SHP77 treated with DMSO at 0.1 percent for 48 hours (cell line): ENCODE results near the gene STAT1.

Source experiments
- DNase-seq: peaks from one replicate; lab custom pipeline; 2025; lab: John Stamatoyannopoulos, UW

STAT1 gene

DNA sequence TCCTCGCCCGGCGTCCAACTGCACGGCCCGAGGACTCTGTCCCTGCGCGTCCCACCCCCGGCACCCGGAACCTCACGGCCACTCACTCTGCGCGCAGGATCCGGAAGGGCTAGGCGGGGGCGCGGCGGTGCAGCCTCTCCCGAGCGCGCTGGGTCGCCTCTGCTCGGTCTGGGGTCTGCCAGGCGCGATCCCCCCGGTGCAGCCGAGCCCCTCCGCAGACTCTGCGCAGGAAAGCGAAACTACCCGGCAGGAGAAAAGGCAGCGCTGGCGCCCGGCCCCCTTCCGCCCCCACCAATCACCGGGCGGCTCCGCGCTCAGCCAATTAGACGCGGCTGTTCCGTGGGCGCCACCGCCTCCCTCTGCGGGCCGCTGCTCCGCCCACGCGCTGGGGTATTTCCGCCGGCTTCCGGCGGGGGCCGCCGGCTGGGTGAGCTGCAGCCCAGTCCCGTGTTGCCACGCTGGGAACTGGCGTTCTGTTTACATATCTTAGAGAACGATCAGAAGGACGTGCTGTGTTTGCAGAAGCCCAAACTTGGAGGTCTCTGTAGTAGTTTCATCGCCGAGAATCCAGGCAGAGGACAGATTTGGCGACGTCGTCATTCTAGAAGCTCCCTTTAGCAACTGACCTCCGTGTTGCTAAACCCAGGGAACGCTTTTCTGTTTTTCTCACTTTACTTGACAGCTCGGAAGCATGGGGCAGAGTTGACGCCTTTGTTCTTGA is at the start of gene STAT1:
TSS of gene STAT1 (minus strand) at position 240 of the 721 bp plus-strand sequence. CDS start 4,168 bp downstream, outside the sequence.
- peak; percentile 85 for DNase-seq

DNA sequence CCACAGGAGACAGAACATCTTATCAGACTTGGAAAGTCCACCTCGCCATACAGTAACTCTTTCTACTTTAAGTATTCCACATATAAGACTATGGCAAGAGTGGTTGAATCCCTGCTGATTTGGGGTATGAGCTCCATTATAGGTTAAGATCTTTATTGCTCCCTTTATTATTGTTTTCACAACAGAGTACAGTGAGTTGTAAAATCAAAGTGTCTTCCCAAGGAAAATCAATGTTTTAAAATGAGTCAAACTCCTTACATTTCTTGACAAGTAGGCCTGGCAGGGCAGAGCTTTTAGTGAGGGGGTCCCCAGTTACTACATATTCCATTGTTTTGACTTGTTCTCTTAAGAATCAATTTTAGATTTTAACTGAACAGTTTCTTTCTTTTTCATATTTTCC is 49.6 kb upstream of the STAT1 start:
- DNase-seq, result no peak

DNA sequence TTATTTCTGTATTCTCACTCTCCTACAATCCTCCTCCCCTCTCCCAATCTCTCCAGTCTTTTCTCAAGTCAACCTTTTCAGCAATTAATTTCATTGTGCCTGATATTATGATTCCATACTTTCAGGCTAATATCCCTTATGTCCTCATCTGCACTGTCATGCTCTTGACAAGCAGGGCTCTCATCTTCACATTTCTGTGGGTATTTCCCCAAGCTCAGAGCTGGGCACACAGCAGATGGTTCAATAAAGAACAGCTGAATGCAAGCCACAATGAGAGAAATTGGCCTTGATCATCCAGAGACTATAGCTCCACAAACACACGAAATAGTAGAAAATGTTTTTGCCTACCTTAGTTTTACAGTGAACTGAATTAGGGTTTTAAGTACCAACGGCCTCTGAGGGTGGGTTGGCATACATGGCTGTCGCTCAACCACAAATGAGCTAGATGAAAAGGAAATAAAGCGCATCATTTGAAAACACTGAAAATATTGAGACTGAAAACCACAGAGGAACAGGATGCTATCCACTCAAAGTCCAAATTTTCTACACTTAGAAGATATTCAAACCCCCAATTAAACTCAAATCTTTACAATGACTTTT is 47.5 kb upstream of the STAT1 start:
- no peak for DNase-seq

DNA sequence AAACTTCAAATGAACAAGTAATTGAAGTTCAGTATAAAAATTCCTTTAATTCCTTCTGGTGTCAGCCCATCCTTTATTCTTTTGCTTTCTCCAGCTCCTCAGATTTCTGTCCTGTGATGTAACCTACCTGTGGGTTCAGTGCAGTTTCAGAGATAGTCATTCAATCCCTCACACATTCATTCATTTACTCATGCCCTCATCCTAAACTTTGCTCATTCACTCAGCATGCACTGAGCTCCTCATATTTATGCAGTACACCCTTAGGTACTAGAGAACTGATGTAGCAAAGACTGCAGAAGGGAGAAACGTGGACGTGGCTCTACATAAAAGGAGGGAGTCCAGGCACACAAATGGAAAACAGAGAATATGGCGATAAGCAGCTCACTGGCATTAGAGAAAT is 45.3 kb upstream of the STAT1 start:
- DNase-seq, result no peak

DNA sequence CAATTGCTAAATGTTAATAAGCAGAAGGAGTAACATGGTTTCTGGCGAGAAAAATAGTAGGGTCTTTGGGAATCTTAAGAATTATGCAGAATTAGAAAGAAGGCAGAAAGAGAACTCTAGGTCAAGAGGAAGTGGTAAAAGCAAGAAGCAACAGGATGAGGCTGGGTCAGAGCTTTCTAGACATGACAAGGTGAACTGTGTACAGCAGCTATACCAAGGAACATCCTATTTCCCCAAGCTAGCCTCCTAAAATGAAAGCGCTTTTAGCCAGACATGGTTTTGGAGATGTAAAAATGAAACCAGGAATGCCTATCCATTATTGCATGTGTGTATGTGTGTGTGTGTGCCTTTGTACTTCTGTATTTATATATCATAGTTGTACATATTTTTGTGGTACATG is 42.3 kb upstream of the STAT1 start:
- DNase-seq, result no peak

DNA sequence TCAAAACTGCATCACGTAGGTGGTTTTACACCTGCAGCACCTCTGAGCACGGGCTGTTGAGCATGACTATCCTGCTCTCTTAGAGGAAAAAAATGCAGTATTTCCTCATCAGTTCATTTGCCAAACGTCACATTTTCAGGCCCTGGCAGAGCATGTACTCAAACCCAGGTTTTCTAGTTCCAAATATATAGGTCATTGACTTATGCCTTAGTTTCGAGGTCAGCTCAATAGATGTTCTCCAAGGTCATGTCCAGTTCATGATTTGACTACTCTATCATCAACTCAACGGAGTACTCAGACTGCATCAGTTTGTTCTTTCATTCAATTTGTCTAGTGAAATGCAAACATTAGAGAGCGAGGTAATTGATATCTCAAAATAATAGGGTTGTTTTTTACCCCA is 39.3 kb upstream of the STAT1 start:
- no peak for DNase-seq

DNA sequence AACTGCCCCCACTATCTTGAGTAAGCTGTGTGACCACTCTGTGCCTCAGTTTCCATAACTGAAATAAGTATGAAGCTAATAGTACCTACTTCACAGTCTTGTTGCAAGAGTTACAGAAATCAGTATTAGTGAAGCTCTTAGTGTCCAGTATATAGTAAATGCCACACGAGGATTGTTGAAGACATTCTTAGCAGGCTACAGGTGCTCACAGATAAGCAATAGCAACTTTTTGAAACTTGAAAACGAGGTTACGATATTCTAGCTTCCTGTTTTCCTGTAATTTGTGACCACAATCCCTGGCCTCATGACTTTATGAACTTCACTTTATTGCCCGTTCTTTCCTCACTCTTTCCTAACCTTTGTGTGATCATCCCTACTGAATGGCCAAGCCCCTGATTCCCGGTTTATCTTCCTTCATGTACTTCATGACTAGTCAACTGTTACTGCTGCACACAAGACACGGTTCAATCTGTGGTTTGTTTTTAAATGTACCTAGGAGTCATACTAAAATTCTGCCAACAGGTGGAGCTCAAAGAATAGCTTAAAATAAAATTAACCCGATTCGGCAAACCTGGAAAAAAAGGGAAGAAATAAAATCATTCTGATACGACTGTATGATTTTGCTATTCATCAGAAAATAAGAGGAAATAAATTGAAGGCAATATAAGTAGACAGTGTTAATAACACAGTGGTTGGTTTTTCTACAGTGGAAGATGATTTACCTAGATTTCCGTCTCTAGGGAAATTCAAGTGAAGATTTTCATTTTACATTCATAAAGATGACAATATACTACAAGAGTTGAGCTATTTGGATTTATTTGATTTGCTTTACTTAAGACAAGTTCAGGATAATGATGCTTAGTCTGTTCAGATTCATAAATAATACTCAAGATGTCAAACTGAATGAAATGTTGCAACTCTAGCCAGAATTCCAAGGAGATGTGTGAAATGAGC is 38.1 kb upstream of the STAT1 start:
- DNase-seq, result no peak

DNA sequence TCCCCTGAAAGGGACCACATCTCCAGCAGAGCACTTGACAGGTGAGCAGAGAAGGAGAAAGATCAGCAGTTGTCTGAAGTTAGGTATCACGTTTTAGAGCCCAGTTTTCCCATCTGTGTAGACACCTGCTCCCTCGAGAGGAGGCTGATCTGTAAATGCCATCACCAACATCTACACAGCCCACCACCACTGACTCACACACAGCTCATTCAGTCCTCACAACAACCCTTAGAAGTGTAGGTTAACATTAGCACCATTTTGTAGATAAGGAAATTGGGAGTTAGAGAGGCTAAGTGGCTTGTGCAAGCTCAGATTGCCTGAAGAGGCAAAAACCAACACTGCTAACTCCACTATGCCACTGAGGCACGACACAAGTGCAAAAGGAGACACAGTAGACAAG is 37.2 kb upstream of the STAT1 start:
- no peak for DNase-seq

DNA sequence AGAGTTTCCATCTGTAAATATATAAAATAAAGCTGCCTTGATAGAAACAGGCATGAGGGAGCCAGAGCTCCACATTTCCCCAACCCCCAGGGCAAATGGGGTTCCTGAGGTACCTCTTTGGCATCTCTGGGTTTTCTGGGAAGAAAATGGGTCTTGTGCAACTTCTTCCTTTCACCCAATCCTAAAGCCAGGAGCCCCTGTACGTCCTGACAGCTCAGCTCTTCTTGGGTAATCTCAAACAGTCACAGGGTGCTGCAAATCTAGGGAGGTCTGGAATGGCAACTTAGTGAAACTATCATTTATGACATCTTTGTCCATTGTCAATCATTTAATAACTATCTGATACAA is 36.6 kb upstream of the STAT1 start:
- DNase-seq, result no peak

DNA sequence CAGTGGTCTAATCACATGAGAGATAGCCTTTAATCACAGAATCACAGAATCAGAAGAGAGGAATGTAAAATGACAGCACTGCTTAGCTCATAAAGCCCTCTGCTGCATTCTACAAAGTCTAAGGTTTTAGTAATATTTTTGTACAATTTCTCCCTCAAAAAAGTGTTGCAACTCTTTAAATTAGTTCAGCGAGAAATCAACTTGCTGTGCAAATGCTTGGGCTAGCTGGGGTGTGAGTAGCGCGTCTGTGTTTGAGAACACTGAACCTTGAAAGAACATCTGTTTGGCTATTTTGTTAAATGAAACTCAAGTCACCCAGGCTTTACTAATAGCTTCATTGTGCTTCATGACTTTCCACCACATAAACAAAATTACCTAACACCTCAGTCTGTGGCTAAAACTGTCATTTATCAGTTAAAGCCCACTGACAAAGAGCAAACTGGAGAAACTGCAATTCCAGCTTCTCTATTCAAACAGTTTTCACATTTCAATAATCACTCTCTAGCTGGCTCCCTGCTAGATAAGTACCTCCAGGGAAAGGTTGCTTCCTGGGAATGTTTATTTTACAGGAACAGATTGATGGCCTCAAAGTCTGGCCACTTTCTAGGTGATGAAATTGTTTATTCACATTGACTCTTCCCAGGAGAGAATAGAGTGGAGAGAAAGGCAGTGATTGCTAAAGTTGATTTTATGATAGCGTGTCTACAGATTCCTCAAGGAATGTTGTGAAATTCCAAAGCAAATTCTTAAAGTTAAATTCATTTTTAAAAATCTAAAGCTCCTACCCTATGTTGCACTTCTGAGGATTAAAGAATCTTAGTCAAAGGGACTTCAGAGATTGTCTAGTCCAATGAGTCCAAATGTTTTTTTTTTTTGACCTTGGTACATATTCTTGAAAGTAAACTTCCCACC is 36.0 kb upstream of the STAT1 start:
- DNase-seq, result no peak

DNA sequence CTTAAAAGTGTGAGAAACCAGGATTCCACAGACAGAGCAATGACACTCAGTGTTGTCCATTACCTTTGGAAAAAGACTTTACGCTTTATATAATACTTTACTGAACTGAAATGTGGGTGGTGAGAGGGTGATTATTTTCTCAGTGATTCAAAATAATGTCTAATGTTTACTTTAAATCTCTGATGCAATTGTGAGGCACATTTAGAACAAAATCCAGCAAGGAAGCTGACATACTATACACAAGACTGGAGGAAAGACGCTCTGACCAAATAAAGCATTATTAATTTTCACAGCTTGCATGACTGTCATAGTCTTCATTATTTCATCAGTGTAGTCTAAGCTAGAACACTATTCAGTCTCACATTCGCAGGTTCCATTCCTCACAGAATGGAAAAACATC is 34.1 kb upstream of the STAT1 start:
- no peak for DNase-seq

DNA sequence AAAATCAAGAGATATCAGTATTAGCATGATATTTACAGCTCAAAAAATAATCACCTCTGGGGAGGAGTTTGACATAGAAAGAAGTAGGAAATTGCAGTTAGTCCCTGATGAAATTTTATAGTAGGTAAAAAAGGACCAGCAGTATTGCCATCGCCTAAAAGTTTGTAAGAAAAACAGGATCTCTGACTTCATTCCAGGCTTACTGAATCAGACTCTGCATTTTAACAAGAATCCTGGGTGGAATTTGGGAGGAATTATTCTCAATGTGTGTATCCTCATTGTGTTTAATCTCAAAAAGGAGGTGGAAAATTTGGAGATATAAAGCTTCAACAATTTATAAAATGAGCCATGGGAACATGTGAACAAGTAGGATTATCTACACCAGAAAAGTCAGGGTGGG is 31.2 kb upstream of the STAT1 start:
- no peak for DNase-seq

DNA sequence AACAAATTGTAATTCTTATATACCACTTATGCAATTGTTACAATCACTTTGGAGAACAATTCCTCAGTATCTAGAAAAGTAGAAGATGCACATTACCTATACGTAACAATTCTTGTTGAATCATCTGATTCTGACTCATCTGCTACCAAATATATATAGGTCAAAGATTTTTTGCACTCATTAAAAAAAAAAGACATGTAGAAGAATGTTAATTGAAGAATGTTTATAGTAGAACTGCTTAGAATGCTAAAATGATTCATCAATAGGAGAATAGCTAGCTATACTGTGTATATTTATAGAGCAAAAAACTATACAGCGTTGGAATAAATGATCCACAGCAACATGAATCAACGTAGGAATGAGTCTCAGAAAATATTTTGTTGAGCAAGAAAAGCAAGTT is 29.5 kb upstream of the STAT1 start:
- no peak for DNase-seq

DNA sequence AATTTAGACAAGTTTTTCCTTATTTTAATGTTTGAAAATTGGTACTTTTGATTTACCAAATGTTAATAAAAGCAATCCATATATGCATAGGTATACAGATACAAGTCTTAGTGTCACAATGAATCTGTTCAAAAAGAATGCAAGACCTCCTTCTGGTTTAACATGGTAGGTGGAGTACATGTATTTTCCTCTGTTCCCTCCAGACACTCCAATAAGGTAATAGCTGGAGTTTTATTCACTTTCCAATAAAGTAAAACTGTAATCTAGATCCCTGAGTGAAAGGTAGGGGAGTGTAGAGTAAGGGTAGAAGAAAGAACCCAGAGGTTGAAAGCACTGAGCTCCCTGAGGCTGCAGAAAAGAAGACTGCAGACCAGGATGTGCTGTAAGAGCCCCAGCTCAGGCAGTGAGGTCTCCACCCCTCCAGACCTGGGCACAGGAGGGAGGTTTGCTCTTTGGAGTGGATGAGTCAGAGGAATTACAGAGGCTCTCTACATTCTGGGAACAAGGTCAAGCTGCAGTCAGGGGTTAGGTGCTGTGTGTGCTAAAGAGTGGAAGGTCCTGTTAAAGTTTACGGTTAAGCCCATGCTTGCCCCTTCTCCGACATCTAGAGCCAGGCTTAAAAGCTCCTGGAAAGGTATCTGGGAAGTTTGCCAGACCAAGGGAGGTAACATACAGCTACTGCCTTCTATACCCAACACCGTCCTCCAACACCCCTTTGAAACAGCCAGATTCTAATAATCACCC is 27.6 kb upstream of the STAT1 start:
- no peak for DNase-seq

DNA sequence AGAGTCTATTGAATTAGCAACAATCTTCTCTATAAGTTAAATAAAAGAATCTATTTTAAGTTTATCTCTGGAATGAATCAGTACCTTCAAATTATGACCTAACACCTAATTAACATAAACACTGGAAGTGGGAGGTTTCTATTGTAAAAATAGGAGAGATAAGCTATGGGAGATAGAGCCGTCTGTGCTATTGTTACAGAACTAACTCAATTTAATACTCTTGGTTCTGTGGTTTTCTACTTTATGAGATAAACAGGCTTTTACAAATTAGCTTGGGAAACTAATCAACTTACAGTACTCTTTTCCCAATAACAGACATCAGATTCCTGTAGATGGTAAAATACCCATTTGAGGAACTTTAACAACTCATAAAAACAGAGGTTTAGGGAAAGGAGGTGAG is 25.6 kb upstream of the STAT1 start:
- no peak for DNase-seq

DNA sequence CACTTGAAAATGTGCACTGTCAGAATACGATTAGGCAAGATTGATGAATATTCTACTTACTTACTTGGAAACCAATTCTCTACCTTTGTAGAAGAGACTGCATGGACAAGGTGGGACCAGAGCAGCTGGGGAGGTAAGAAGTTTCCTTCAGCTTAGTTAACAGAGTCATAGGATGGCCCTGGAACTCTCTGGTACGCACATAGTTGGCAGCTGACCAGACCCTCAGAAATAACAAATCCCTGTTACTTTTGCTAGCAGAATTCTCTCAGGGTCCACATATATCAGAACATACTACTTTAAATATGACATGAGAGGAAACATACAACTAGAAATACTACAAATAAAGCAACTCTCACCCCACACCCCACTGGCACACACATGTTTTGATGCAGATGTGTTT is 24.8 kb upstream of the STAT1 start:
- no peak for DNase-seq

DNA sequence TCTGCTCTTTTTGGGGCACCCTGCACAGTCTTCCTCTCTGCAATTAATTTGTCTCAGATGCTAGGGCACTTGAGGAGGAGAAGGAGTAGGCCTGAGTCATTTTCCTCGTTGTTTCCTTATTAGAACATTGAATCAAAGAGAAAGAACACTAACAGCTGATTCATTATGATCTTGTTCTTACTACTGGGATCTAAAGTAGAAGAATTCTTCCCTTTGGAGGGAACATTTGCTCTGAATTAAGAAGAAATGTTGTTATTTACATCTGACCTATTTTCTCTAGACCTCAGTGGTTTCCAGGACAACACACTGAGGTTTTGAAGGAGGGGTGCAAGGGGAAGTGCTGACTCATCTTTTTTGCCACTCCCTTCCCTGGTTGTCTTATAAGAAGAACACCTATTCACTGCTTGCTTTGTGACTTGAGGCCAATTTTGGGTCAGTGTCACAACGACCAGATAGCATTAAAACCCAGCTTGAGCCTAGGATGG is 24.3 kb upstream of the STAT1 start:
- DNase-seq, result no peak

DNA sequence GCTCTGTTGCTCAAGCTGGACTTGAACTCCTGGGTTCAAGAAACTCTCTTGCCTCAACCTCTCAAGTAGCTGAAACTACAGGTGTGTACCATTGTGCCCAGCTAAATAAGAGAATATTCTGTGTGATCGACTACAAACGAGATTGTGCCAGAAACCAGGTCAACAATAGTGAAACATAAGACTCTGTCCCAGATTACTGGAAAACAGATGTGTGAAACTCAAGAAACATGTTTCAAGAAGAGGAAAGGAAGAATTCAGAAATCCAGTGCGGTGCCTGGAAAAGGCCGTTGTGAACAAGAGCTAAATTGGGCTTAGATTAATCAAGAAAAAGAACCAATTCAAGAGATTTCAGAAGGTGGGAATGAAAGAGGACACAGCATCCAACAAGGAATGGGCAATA is 23.4 kb upstream of the STAT1 start:
- no peak for DNase-seq

DNA sequence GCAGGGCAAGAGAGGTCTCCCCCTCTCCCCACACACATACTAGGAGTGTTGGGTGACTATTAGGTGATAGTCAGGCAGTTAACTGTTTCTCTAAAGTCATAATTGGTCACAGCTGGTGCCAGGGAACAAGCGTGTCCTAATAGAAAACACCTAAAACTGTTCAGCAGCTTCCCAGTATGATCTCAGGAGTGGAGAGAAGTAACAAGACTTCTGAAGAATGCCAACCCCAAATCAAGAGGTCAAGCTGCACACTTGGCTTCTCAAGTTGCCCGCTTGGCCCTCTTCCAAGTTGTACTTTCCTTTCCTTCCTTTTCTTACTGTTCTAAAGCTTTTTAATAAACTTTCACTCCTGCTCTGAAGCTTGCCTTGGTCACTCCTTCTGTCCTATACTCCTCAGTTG is 22.4 kb upstream of the STAT1 start:
- DNase-seq, result no peak

DNA sequence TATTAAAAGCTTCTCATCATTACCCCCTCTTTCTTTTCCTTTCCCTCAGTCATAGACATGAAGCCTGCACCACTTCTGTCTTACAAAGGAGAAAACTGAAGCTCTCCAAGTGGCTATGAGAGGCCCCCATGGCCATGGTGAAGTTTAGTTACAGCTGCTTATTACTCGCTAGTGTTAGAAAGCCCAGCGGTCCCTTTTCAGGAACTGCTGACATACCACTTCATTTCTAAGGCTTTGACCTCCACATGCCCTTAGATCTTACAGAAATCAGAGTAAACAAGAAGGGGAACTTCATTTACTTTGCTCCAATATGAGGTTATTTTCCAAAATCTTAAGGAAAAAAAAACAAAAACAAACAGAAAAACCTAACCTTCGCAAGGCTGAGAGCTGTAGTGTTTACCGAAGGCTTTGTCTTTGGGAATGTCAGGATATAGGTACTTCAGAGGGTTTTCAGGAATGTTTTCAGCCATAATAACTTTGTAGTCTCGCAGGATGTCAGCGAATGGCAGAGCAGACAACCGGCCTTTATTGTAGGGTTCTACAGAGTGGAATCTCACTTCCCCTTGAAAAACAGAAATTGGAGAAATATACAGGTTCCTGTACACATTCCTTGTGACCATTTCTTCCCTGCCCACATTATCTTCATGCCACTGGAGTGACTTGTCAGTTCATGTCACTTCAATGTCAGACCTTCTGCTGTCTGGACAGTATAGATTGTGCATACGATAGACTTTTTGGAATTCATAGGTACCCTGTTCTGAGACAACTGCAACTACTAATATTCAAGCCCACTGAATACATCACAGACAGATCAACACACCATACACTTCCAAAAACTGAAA is 18.8 kb upstream of the STAT1 start:
- no peak for DNase-seq
